Measurements from ENCODE around the gene TMEM267. TPM values are rescaled to one million over a fixed set of nuclear protein-coding genes. Genes with fewer than 3 reads are reported as not detected.
A peak's percentile ranks its signal among the peaks of the same experiment; 100 is the strongest.

The TMEM267 gene
- total and polyA plus RNA-seq, 10 of the 15 experiments (the other 5 are each of a cell fraction or from before 2014, with no cell fraction given) = 7.7 to 37.3 (median 13.3) TPM

- TF ChIP-seq CBX5 (IDR thresholded peaks at IDR 0.05; ENCODE audit: low read depth) (no peak), MEF2B (IDR thresholded peaks at IDR 0.05; ENCODE audit: partially characterized antibody, poor library complexity, severe bottlenecking) (no peak), TCF3 (IDR thresholded peaks at IDR 0.05; ENCODE audit: borderline replicate concordance, insufficient read depth, low read depth, low read length) (0 out of 2 replicates have a peak, but pooled peaks have one; percentile 58), ZBTB33 (IDR thresholded peaks at IDR 0.05) (no peak), IRF4 (IDR thresholded peaks at IDR 0.05; ENCODE audit: low read depth, low read length) (no peak), SREBF2 (IDR thresholded peaks at IDR 0.05; ENCODE audit: low read length) (no peak), BHLHE40 (IDR thresholded peaks at IDR 0.05; ENCODE audit: borderline replicate concordance in 1 of 2, low read depth in 2 of 2, low read length in 1 of 2) (peak; percentile 28 to 58; a peak in 3 of 4 replicates), EGR1 (IDR thresholded peaks at IDR 0.05; ENCODE audit: borderline replicate concordance in 1 of 2, low read depth in 2 of 2, low read length in 2 of 2) (peak in 1 of 2 experiments; percentile 84; a peak in 2 of 3 replicates), ATF7 (IDR thresholded peaks at IDR 0.05; ENCODE audit: low read depth) (peak; percentile 36; the same call in 1 of the 2 replicates), MYB (IDR thresholded peaks at IDR 0.05; ENCODE audit: borderline replicate concordance, low read depth, low read length) (no peak), NKRF (conservative IDR thresholded peaks at IDR 0.05) (peak; percentile 60; the same call in 1 of the 2 replicates), BMI1 (IDR thresholded peaks at IDR 0.05; ENCODE audit: borderline replicate concordance) (no peak), TAF1 (IDR thresholded peaks at IDR 0.05; ENCODE audit: borderline replicate concordance, low read depth, low read length) (peak; percentile 93), NR2C2 (IDR thresholded peaks at IDR 0.05; ENCODE audit: borderline replicate concordance, control insufficient read depth, insufficient read length, low read depth) (no peak), IKZF1 (conservative IDR thresholded peaks at IDR 0.05) (peak; percentile 75), STAT1 (conservative IDR thresholded peaks at IDR 0.05) (0 out of 2 replicates have a peak, but pooled peaks have one; percentile 65)
- TF ChIP-seq, protein P1, sequence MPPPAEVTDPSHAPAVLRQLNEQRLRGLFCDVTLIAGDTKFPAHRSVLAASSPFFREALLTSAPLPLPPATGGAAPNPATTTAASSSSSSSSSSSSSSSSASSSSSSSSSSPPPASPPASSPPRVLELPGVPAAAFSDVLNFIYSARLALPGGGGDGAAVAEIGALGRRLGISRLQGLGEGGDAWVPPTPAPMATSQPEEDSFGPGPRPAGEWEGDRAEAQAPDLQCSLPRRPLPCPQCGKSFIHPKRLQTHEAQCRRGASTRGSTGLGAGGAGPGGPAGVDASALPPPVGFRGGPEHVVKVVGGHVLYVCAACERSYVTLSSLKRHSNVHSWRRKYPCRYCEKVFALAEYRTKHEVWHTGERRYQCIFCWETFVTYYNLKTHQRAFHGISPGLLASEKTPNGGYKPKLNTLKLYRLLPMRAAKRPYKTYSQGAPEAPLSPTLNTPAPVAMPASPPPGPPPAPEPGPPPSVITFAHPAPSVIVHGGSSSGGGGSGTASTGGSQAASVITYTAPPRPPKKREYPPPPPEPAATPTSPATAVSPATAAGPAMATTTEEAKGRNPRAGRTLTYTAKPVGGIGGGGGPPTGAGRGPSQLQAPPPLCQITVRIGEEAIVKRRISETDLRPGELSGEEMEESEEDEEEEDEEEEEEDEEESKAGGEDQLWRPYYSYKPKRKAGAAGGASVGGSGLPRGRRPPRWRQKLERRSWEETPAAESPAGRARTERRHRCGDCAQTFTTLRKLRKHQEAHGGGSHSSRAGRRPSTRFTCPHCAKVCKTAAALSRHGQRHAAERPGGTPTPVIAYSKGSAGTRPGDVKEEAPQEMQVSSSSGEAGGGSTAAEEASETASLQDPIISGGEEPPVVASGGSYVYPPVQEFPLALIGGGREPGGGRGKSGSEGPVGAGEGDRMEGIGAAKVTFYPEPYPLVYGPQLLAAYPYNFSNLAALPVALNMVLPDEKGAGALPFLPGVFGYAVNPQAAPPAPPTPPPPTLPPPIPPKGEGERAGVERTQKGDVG (CRISPR knock-in tag; IDR thresholded peaks at IDR 0.05) = no peak
- TF ChIP-seq, protein P2, sequence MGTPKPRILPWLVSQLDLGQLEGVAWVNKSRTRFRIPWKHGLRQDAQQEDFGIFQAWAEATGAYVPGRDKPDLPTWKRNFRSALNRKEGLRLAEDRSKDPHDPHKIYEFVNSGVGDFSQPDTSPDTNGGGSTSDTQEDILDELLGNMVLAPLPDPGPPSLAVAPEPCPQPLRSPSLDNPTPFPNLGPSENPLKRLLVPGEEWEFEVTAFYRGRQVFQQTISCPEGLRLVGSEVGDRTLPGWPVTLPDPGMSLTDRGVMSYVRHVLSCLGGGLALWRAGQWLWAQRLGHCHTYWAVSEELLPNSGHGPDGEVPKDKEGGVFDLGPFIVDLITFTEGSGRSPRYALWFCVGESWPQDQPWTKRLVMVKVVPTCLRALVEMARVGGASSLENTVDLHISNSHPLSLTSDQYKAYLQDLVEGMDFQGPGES (IDR thresholded peaks at IDR 0.05) = no peak
- TF ChIP-seq, protein P3, sequence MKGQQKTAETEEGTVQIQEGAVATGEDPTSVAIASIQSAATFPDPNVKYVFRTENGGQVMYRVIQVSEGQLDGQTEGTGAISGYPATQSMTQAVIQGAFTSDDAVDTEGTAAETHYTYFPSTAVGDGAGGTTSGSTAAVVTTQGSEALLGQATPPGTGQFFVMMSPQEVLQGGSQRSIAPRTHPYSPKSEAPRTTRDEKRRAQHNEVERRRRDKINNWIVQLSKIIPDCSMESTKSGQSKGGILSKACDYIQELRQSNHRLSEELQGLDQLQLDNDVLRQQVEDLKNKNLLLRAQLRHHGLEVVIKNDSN (IDR thresholded peaks at IDR 0.05; ENCODE audit: borderline replicate concordance, extremely low read length, insufficient read depth, low read depth, low read length) = no peak
These were observed at the start of gene TMEM267 (continued) for GRCh38 chr5:43483298-43484105.

Data from GM12878 (cell line).